Measurements from ENCODE around the gene WNK3.

DNA sequence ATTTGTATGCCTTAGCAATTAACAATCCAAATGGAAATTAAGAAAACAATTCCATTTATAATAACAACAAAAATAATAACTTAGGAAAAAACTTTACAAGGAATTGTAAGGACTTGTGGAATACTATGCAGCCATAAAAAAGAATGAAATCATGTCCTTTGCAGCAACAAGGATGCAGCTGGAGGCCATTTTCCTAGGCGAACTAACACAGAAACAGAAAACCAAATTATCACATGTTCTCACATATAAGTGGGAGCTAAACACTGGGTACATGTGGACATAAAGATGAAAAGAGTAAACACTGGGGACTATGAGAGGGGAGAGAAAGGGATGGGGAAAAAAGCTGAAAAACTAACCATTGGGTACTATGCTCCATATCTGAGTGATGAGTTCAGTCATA is 77.4 kb downstream of the WNK3 start:
- TF ChIP-seq, protein P1, sequence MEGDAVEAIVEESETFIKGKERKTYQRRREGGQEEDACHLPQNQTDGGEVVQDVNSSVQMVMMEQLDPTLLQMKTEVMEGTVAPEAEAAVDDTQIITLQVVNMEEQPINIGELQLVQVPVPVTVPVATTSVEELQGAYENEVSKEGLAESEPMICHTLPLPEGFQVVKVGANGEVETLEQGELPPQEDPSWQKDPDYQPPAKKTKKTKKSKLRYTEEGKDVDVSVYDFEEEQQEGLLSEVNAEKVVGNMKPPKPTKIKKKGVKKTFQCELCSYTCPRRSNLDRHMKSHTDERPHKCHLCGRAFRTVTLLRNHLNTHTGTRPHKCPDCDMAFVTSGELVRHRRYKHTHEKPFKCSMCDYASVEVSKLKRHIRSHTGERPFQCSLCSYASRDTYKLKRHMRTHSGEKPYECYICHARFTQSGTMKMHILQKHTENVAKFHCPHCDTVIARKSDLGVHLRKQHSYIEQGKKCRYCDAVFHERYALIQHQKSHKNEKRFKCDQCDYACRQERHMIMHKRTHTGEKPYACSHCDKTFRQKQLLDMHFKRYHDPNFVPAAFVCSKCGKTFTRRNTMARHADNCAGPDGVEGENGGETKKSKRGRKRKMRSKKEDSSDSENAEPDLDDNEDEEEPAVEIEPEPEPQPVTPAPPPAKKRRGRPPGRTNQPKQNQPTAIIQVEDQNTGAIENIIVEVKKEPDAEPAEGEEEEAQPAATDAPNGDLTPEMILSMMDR (IDR thresholded peaks at IDR 0.05) = no peak
- TF ChIP-seq POLR2A (IDR thresholded peaks at IDR 0.05) = no peak

Measured in adrenal gland (tissue), 5 donors.